AG04450 (cell line): ENCODE data around the gene ADGRG6. TPM values are rescaled to one million over a fixed set of nuclear protein-coding genes. Genes with fewer than 3 reads are reported as not detected.

ENCODE experiments used
- CTCF ChIA-PET: fragments of 300-600, 350-600 bp; formaldehyde crosslinking; extraction: SDS; loops from one replicate; lab custom pipeline; 2022; ENCODE audit warnings: antibody characterized with exemption, inconsistent platforms; lab: Charles Lee
- POLR2A ChIA-PET: fragments of 350-600 bp; formaldehyde crosslinking; extraction: SDS; loops from one replicate; lab custom pipeline; 2021; ENCODE audit warnings: antibody characterized with exemption, inconsistent platforms; lab: Yijun Ruan, JAX
- DNase-seq: peaks from one replicate; pipeline ENCODE4 v3.0.0-alpha.2; 2011; ENCODE audit warnings: low read depth, low spot score
- H3K27ac ChIP-seq: one replicate; pipeline ENCODE4 v1.5.1; 2012; ENCODE audit warnings: low read depth, low read length, control low read depth
- H3K27me3 ChIP-seq: one replicate; pipeline ENCODE4 v1.6.0; 2012; ENCODE audit warnings: low read length; ENCODE audit not compliant: control insufficient read depth, insufficient read depth
- H3K4me3 ChIP-seq: 2 replicates; pipeline ENCODE4 v1.5.1; 2011; ENCODE audit warnings: mild to moderate bottlenecking, low read depth, low read length, control low read depth
- H3K9me3 ChIP-seq: 2 replicates; pipeline ENCODE4 v1.5.1; 2012; ENCODE audit warnings: low read length; ENCODE audit not compliant: control insufficient read depth, insufficient read depth
- CTCF ChIP-seq: IDR thresholded peaks from 2 replicates; pipeline ENCODE4 v1.5.1; 2011; ENCODE audit warnings: low read depth, low read length, control low read depth, inconsistent platforms
- polyA plus RNA-seq: library from polyadenylated mRNA; depleted of rRNA; stranded (reverse); fragments of >200 nt; gene quantifications from 2 replicates; pipeline ENCODE4 v1.2.3, GENCODE V29; 2011

The ADGRG6 gene
- polyA plus RNA-seq, 1 experiment = 16.2 TPM

- Histone ChIP-seq H3K27me3 (no peaks in the 10 kb centered on the region), H3K4me3 (no peak overlapping the region), H3K27ac (no peak overlapping the region), H3K9me3 (no peaks in the 10 kb centered on the region)
- TF ChIP-seq CTCF = no peak
- POLR2A ChIA-PET = no interaction called here
- CTCF ChIA-PET = interaction anchor here (0.6 to 1.0 kb wide), 2 partner anchors 53 to 101 kb away, joined by 3 read pairs; no protein-coding TSS in a partner anchor
- no peak for DNase-seq
These were observed 41.1 kb upstream of the ADGRG6 start for GRCh38 chr6:142260748-142261147.

GRCh38 chr6:142262231-142262630 lies 39.6 kb upstream of the ADGRG6 start:
- CTCF ChIA-PET = no interaction called here
- no peaks in the 10 kb centered on the region for H3K9me3 ChIP-seq
- H3K27me3 ChIP-seq = no peaks in the 10 kb centered on the region
- no peak for DNase-seq
- no peak overlapping the region for H3K27ac ChIP-seq
- POLR2A ChIA-PET = no interaction called here
- no peak for TF ChIP-seq CTCF
- no peak overlapping the region for H3K4me3 ChIP-seq

GRCh38 chr6:142265476-142265875 lies 36.3 kb upstream of the ADGRG6 start:
- CTCF ChIA-PET = no interaction called here
- no peak for DNase-seq
- no peak overlapping the region for H3K27ac ChIP-seq
- POLR2A ChIA-PET = no interaction called here
- H3K4me3 ChIP-seq = no peak overlapping the region
- no peak for TF ChIP-seq CTCF
- no peaks in the 10 kb centered on the region for H3K27me3 ChIP-seq
- no peaks in the 10 kb centered on the region for H3K9me3 ChIP-seq

- H3K27me3 ChIP-seq = no peaks in the 10 kb centered on the region
- DNase-seq = no peak
- POLR2A ChIA-PET = no interaction called here
- no peaks in the 10 kb centered on the region for H3K9me3 ChIP-seq
- H3K4me3 ChIP-seq = no peak overlapping the region
- CTCF ChIA-PET = no interaction called here
- H3K27ac ChIP-seq = no peak overlapping the region
- no peak for TF ChIP-seq CTCF
These were observed 35.7 kb upstream of the ADGRG6 start for GRCh38 chr6:142266060-142266459.

GRCh38 chr6:142271476-142271875 lies 30.3 kb upstream of the ADGRG6 start:
- DNase-seq = no peak
- TF ChIP-seq CTCF = no peak
- ChIA-PET POLR2A (interaction anchor here (0.7 kb wide), 1 partner anchor 25 kb away, joined by 4 read pairs; no protein-coding TSS in a partner anchor), CTCF (no interaction called here)
- Histone ChIP-seq H3K9me3 (no peaks in the 10 kb centered on the region), H3K27ac (no peak overlapping the region), H3K4me3 (no peak overlapping the region), H3K27me3 (no peaks in the 10 kb centered on the region)
